Nucleus accumbens (tissue), 56 donors: ENCODE data around the gene EPN3.

ENCODE experiments used
- DNase-seq, 56 donors: peaks; one replicate each; lab custom pipeline; 2025; lab: John Stamatoyannopoulos, UW

EPN3 gene

GRCh38 chr17:50508573-50509460, 23.7 kb upstream of the EPN3 start:
- peak in 6 of 56 donors; percentile 15 to 58 (median 27) for DNase-seq

GRCh38 chr17:50511058-50511457, 21.5 kb upstream of the EPN3 start:
- DNase-seq = no peak

GRCh38 chr17:50513495-50513894, 19.0 kb upstream of the EPN3 start:
- DNase-seq = no peak

- DNase-seq = no peak
Observed at GRCh38 chr17:50514388-50514787, 18.1 kb upstream of the EPN3 start.

GRCh38 chr17:50514936-50515702, 17.4 kb upstream of the EPN3 start:
- no peak for DNase-seq

- no peak for DNase-seq
Observed at GRCh38 chr17:50517011-50517410, 15.5 kb upstream of the EPN3 start.

- no peak for DNase-seq
Observed at GRCh38 chr17:50517504-50518383, 14.8 kb upstream of the EPN3 start.

- no peak for DNase-seq
Observed at GRCh38 chr17:50518384-50519023, 14.0 kb upstream of the EPN3 start.

GRCh38 chr17:50519141-50519834, 13.2 kb upstream of the EPN3 start:
- DNase-seq = no peak

- no peak for DNase-seq
Observed at GRCh38 chr17:50520483-50520882, 12.1 kb upstream of the EPN3 start.

GRCh38 chr17:50521514-50521913, 11.0 kb upstream of the EPN3 start:
- no peak for DNase-seq

GRCh38 chr17:50522766-50523165, 9.8 kb upstream of the EPN3 start:
- DNase-seq = no peak

- DNase-seq = no peak
Observed at GRCh38 chr17:50523208-50523607, 9.3 kb upstream of the EPN3 start.

GRCh38 chr17:50524838-50525237, 7.7 kb upstream of the EPN3 start:
- DNase-seq = no peak

- no peak for DNase-seq
Observed at GRCh38 chr17:50527155-50527762, 5.3 kb upstream of the EPN3 start.

- DNase-seq = no peak
Observed at GRCh38 chr17:50527949-50528474, 4.5 kb upstream of the EPN3 start.

GRCh38 chr17:50529849-50530248, 2.7 kb upstream of the EPN3 start:
- no peak for DNase-seq

- DNase-seq = no peak
Observed at GRCh38 chr17:50531428-50532025, 1.0 kb upstream of the EPN3 start.

- DNase-seq = no peak
Observed at GRCh38 chr17:50533185-50533584, 650 bp downstream of the EPN3 start.
